ENCODE results near the gene GRIA2.

Gene GRIA2

GRCh38 chr4:157405070-157405469, 184.5 kb downstream of the GRIA2 start:
- no peak for DNase-seq
